GM10266 (cell line): Measurements from ENCODE around the gene POLR2F.

Source experiments
- DNase-seq: peaks from one replicate; pipeline ENCODE4 v3.0.0; 2012; ENCODE audit errors: extremely low spot score
- CTCF ChIP-seq: IDR thresholded peaks from 2 replicates; pipeline ENCODE4 v1.5.1; 2012; ENCODE audit warnings: mild to moderate bottlenecking, low read depth; ENCODE audit not compliant: control insufficient read depth, insufficient read depth; ENCODE audit errors: missing control alignments

The POLR2F gene

GRCh38 chr22:37996079-37996478 lies 42.6 kb downstream of the POLR2F start:
- DNase-seq = no peak

GRCh38 chr22:37996515-37997246 lies 43.2 kb downstream of the POLR2F start:
- DNase-seq = no peak
- no peak for TF ChIP-seq CTCF

More at GRCh38 chr22:37996079-37996478, 42.6 kb downstream of the POLR2F start:
- TF ChIP-seq CTCF = no peak

GRCh38 chr22:37998543-37998942 lies 45.0 kb downstream of the POLR2F start:
- no peak for TF ChIP-seq CTCF
- no peak for DNase-seq

GRCh38 chr22:37999236-37999635 lies 45.7 kb downstream of the POLR2F start:
- no peak for TF ChIP-seq CTCF
- no peak for DNase-seq

- no peak for DNase-seq
- no peak for TF ChIP-seq CTCF
Observed at GRCh38 chr22:37999640-38000272, 46.3 kb downstream of the POLR2F start.

GRCh38 chr22:38005943-38006342 lies 52.4 kb downstream of the POLR2F start:
- no peak for TF ChIP-seq CTCF
- DNase-seq = no peak

GRCh38 chr22:38006906-38007305 lies 53.4 kb downstream of the POLR2F start:
- DNase-seq = no peak
- TF ChIP-seq CTCF = no peak
